ENCODE measurements around the gene SP100.

DNA sequence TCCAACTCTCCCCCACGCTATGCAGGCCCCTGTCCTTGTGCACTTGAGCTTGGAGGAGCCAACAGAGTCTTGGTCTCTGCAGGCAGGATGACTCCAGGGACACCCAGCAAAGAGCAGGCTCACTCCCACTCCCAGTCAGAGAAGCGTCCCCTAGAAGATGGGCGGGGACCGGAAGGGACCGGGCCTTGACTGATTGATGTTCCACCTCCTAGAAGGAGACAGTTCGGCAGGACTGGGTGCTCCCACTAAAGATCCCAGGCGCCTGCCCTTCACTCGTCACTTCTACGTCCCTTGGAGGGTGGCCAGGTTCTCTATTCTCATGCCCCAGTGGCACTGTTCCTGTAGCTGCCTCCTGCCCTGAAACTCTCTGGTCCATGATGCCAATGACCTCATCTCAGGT, 3.2 kb upstream of the SP100 start:
- TF ChIP-seq CREB1 (IDR thresholded peaks at IDR 0.05; ENCODE audit: low read depth) (no peak), RAD21 (IDR thresholded peaks at IDR 0.05; ENCODE audit: low read depth) (no peak)

Measured in Ishikawa (cell line).